ES-I3 (cell line): ENCODE measurements around the gene DPYSL5.

ENCODE experiments used
- H3K36me3 ChIP-seq: 2 replicates; pipeline ENCODE4 v1.6.1; 2013; ENCODE audit warnings: mild to moderate bottlenecking, low read length, control low read depth, moderate library complexity; ENCODE audit not compliant: insufficient read depth
- H3K4me1 ChIP-seq: 2 replicates; pipeline ENCODE4 v1.6.1; 2013; ENCODE audit warnings: mild to moderate bottlenecking, control low read depth, low read length; ENCODE audit not compliant: insufficient read depth
- H3K9ac ChIP-seq: 2 replicates; pipeline ENCODE4 v1.6.1; 2013; ENCODE audit warnings: low read depth, mild to moderate bottlenecking, low read length, moderate library complexity
- H3K9me3 ChIP-seq: 2 replicates; pipeline ENCODE4 v1.6.1; 2013; ENCODE audit warnings: mild to moderate bottlenecking, low read length, moderate library complexity; ENCODE audit not compliant: control insufficient read depth, insufficient read depth

DPYSL5 gene

GRCh38 chr2:26957041-26957440 is 109.1 kb downstream of the DPYSL5 start:
- Histone ChIP-seq H3K9me3 (no peaks in the 10 kb centered on the region), H3K4me1 (no peaks in the 10 kb centered on the region), H3K9ac (no peak overlapping the region), H3K36me3 (no peaks in the 10 kb centered on the region)

- no peaks in the 10 kb centered on the region for H3K9me3 ChIP-seq
- H3K4me1 ChIP-seq, result no peaks in the 10 kb centered on the region
- no peaks in the 10 kb centered on the region for H3K36me3 ChIP-seq
- no peak overlapping the region for H3K9ac ChIP-seq
These were observed 109.6 kb downstream of the DPYSL5 start for GRCh38 chr2:26957534-26957933.

GRCh38 chr2:26959331-26959730 is 111.4 kb downstream of the DPYSL5 start:
- no peaks in the 10 kb centered on the region for H3K9me3 ChIP-seq
- H3K9ac ChIP-seq, result no peak overlapping the region
- no peaks in the 10 kb centered on the region for H3K36me3 ChIP-seq
- no peaks in the 10 kb centered on the region for H3K4me1 ChIP-seq

- Histone ChIP-seq H3K4me1 (no peaks in the 10 kb centered on the region), H3K9ac (no peak overlapping the region), H3K9me3 (no peaks in the 10 kb centered on the region), H3K36me3 (no peaks in the 10 kb centered on the region)
These were observed 116.7 kb downstream of the DPYSL5 start for GRCh38 chr2:26964446-26965130.

- H3K9ac ChIP-seq, result no peak overlapping the region
- H3K4me1 ChIP-seq, result no peaks in the 10 kb centered on the region
- no peaks in the 10 kb centered on the region for H3K36me3 ChIP-seq
- no peaks in the 10 kb centered on the region for H3K9me3 ChIP-seq
These were observed 120.1 kb downstream of the DPYSL5 start for GRCh38 chr2:26968001-26968400.

- no peaks in the 10 kb centered on the region for H3K9me3 ChIP-seq
- H3K4me1 ChIP-seq, result no peaks in the 10 kb centered on the region
- no peaks in the 10 kb centered on the region for H3K36me3 ChIP-seq
- H3K9ac ChIP-seq, result no peak overlapping the region
These were observed 121.3 kb downstream of the DPYSL5 start for GRCh38 chr2:26969077-26969844.

GRCh38 chr2:26970244-26970927 is 122.5 kb downstream of the DPYSL5 start, which contains the start of gene MAPRE3:
Gene MAPRE3 (plus strand): TSS chr2:26970637. CDS start chr2:27022219, 51,582 bp downstream.
- H3K36me3 ChIP-seq, result no peaks in the 10 kb centered on the region
- peaks cover 5% of the 10 kb centered on the region; the same call in 1 of the 2 replicates for H3K4me1 ChIP-seq
- no peaks in the 10 kb centered on the region for H3K9me3 ChIP-seq
- H3K9ac ChIP-seq, result peak within 1 kb of the TSS; percentile 55; the same call in 1 of the 2 replicates

- peak overlapping the region; percentile 55; the same call in 1 of the 2 replicates for H3K9ac ChIP-seq
- no peaks in the 10 kb centered on the region for H3K36me3 ChIP-seq
- H3K9me3 ChIP-seq, result no peaks in the 10 kb centered on the region
- peaks cover 9% of the 10 kb centered on the region; the same call in 1 of the 2 replicates for H3K4me1 ChIP-seq
These were observed 123.1 kb downstream of the DPYSL5 start for GRCh38 chr2:26970928-26971627.

- Histone ChIP-seq H3K36me3 (no peaks in the 10 kb centered on the region), H3K9me3 (no peaks in the 10 kb centered on the region), H3K4me1 (peaks cover 12% of the 10 kb centered on the region; the same call in 1 of the 2 replicates), H3K9ac (peak overlapping the region; percentile 51; the same call in 1 of the 2 replicates)
These were observed 124.2 kb downstream of the DPYSL5 start for GRCh38 chr2:26971911-26972786.

- H3K4me1 ChIP-seq, result peaks cover 12% of the 10 kb centered on the region; the same call in 1 of the 2 replicates
- no peak overlapping the region for H3K9ac ChIP-seq
- no peaks in the 10 kb centered on the region for H3K36me3 ChIP-seq
- no peaks in the 10 kb centered on the region for H3K9me3 ChIP-seq
These were observed 126.4 kb downstream of the DPYSL5 start for GRCh38 chr2:26974352-26974751.

GRCh38 chr2:26975102-26975501 is 127.2 kb downstream of the DPYSL5 start:
- Histone ChIP-seq H3K4me1 (peaks cover 12% of the 10 kb centered on the region; the same call in 1 of the 2 replicates), H3K9me3 (no peaks in the 10 kb centered on the region), H3K9ac (no peak overlapping the region), H3K36me3 (no peaks in the 10 kb centered on the region)

GRCh38 chr2:26975656-26976055 is 127.7 kb downstream of the DPYSL5 start:
- H3K9ac ChIP-seq, result no peak overlapping the region
- H3K9me3 ChIP-seq, result no peaks in the 10 kb centered on the region
- H3K4me1 ChIP-seq, result peaks cover 12% of the 10 kb centered on the region; the same call in 1 of the 2 replicates

GRCh38 chr2:26976237-26976636 is 128.3 kb downstream of the DPYSL5 start:
- no peaks in the 10 kb centered on the region for H3K9me3 ChIP-seq
- no peak overlapping the region for H3K9ac ChIP-seq
- H3K36me3 ChIP-seq, result no peaks in the 10 kb centered on the region
- H3K4me1 ChIP-seq, result peaks cover 12% of the 10 kb centered on the region; the same call in 1 of the 2 replicates

More at GRCh38 chr2:26975656-26976055, 127.7 kb downstream of the DPYSL5 start:
- no peaks in the 10 kb centered on the region for H3K36me3 ChIP-seq
